H9 (cell line): ENCODE data around the gene GPR15LG. TPM values are rescaled to one million over a fixed set of nuclear protein-coding genes. Genes with fewer than 3 reads are reported as not detected.

Experiments
- DNase-seq: peaks from one replicate; pipeline ENCODE4 v3.0.0-alpha.2; 2017
- H2AFZ ChIP-seq: one replicate; pipeline ENCODE4 v1.6.1; 2013; ENCODE audit warnings: mild to moderate bottlenecking, low read length, control low read depth, moderate library complexity
- H2AK5ac ChIP-seq: 2 replicates; pipeline ENCODE4 v1.6.1; 2013; ENCODE audit warnings: low read length, control low read depth, mixed read lengths; ENCODE audit not compliant: insufficient read length
- H2BK120ac ChIP-seq: one replicate; pipeline ENCODE4 v1.6.1; 2013; ENCODE audit warnings: low read depth, mild to moderate bottlenecking, low read length, control low read depth, inconsistent platforms; ENCODE audit not compliant: poor library complexity, severe bottlenecking
- H2BK12ac ChIP-seq: 2 replicates; pipeline ENCODE4 v1.6.1; 2013; ENCODE audit warnings: low read length, control low read depth, mixed read lengths, low read depth; ENCODE audit not compliant: insufficient read length
- H2BK15ac ChIP-seq: 2 replicates; pipeline ENCODE4 v1.6.1; 2013; ENCODE audit warnings: low read depth, low read length, control low read depth
- H2BK20ac ChIP-seq: one replicate; pipeline ENCODE4 v1.6.1; 2013; ENCODE audit warnings: low read depth, mild to moderate bottlenecking, low read length, control low read depth, inconsistent platforms; ENCODE audit not compliant: poor library complexity, severe bottlenecking
- H2BK5ac ChIP-seq: 2 replicates; pipeline ENCODE4 v1.6.1; 2013; ENCODE audit warnings: low read length, control low read depth, mixed read lengths; ENCODE audit not compliant: insufficient read length
- H3K14ac ChIP-seq: 2 replicates; pipeline ENCODE4 v1.6.1; 2013; ENCODE audit warnings: low read length, control low read depth; ENCODE audit not compliant: insufficient read depth
- H3K18ac ChIP-seq: 2 replicates; pipeline ENCODE4 v1.6.1; 2013; ENCODE audit warnings: low read depth, mild to moderate bottlenecking, mixed read lengths, low read length, control low read depth; ENCODE audit not compliant: insufficient read length
- H3K23ac ChIP-seq: 2 replicates; pipeline ENCODE4 v1.6.1; 2013; ENCODE audit warnings: low read length, control low read depth, mixed read lengths, low read depth; ENCODE audit not compliant: insufficient read length
- H3K23me2 ChIP-seq: 2 replicates; pipeline ENCODE4 v1.6.1; 2013; ENCODE audit warnings: low read depth, mild to moderate bottlenecking, mixed read lengths, low read length, control low read depth; ENCODE audit not compliant: insufficient read length, poor library complexity, severe bottlenecking
- H3K27ac ChIP-seq: 2 replicates; pipeline ENCODE4 v1.5.1; 2013; ENCODE audit warnings: low read length, control low read depth, mixed read lengths, low read depth; ENCODE audit not compliant: insufficient read length
- H3K27me3 ChIP-seq: 2 replicates; pipeline ENCODE4 v1.6.1; 2013; ENCODE audit warnings: low read length, control low read depth, inconsistent platforms; ENCODE audit not compliant: insufficient read depth
- H3K4ac ChIP-seq: 2 replicates; pipeline ENCODE4 v1.6.1; 2013; ENCODE audit warnings: low read depth, mild to moderate bottlenecking, control low read depth, inconsistent platforms, low read length, moderate library complexity
- H3K4me1 ChIP-seq: 2 replicates; pipeline ENCODE4 v1.6.1; 2013; ENCODE audit warnings: low read length, control low read depth, inconsistent platforms; ENCODE audit not compliant: insufficient read depth
- H3K4me2 ChIP-seq: 2 replicates; pipeline ENCODE4 v1.6.1; 2013; ENCODE audit warnings: low read length, control low read depth, mixed read lengths; ENCODE audit not compliant: insufficient read length, insufficient read depth
- H3K56ac ChIP-seq: 2 replicates; pipeline ENCODE4 v1.6.1; 2013; ENCODE audit warnings: low read depth, mild to moderate bottlenecking, mixed read lengths, low read length, control low read depth; ENCODE audit not compliant: insufficient read length
- H3K79me1 ChIP-seq: 2 replicates; pipeline ENCODE4 v1.6.1; 2013; ENCODE audit warnings: low read depth, mild to moderate bottlenecking, moderate library complexity, low read length, control low read depth, inconsistent platforms; ENCODE audit not compliant: insufficient read depth, poor library complexity, severe bottlenecking
- H3K79me2 ChIP-seq: 2 replicates; pipeline ENCODE4 v1.6.1; 2013; ENCODE audit warnings: low read length, control low read depth, inconsistent platforms; ENCODE audit not compliant: insufficient read depth
- H3K9ac ChIP-seq: 2 replicates; pipeline ENCODE4 v1.6.1; 2013; ENCODE audit warnings: low read length, control low read depth, mixed read lengths; ENCODE audit not compliant: insufficient read length; ENCODE audit errors: extremely low read depth
- H3K9me3 ChIP-seq: one replicate; pipeline ENCODE4 v1.6.1; 2013; ENCODE audit warnings: low read depth, low read length, inconsistent platforms; ENCODE audit not compliant: control insufficient read depth
- H3T11ph ChIP-seq: one replicate; pipeline ENCODE4 v1.6.1; 2013; ENCODE audit warnings: mild to moderate bottlenecking, low read length, control low read depth, inconsistent platforms
- H4K20me1 ChIP-seq: one replicate; pipeline ENCODE4 v1.6.1; 2013; ENCODE audit not compliant: control insufficient read depth, insufficient read length, insufficient read depth
- H4K5ac ChIP-seq: 2 replicates; pipeline ENCODE4 v1.6.1; 2013; ENCODE audit warnings: low read depth, mild to moderate bottlenecking, mixed read lengths, low read length, control low read depth; ENCODE audit not compliant: insufficient read length
- H4K8ac ChIP-seq: replicated peaks from 2 replicates; pipeline ENCODE4 v1.6.1; 2013; ENCODE audit warnings: low read length, control low read depth, mixed read lengths, low read depth; ENCODE audit not compliant: insufficient read length
- H4K91ac ChIP-seq: 2 replicates; pipeline ENCODE4 v1.6.1; 2013; ENCODE audit warnings: low read depth, mild to moderate bottlenecking, moderate library complexity, mixed read lengths, low read length, control low read depth; ENCODE audit not compliant: insufficient read length
- H3K27ac Mint-ChIP-seq, 3 experiments: 2 replicates in 2 of 3; 3 replicates in 1 of 3; pipeline ENCODE4 v1.8.0; 2020 to 2021; ENCODE audit warnings: mixed read lengths in 3 of 3, mild to moderate bottlenecking in 1 of 3, moderate library complexity in 1 of 3
- H3K27me3 Mint-ChIP-seq: 2 replicates; pipeline ENCODE4 v1.8.0; 2021; ENCODE audit warnings: low read depth, mild to moderate bottlenecking, moderate library complexity, mixed read lengths
- H3K36me3 Mint-ChIP-seq, 3 experiments: 2 replicates in 2 of 3; 3 replicates in 1 of 3; pipeline ENCODE4 v1.8.0; 2020 to 2021; ENCODE audit warnings: low read depth in 3 of 3, mixed read lengths in 3 of 3; ENCODE audit not compliant: insufficient read depth in 1 of 3
- H3K4me1 Mint-ChIP-seq, 2 experiments: 2 replicates each; pipeline ENCODE4 v1.8.0; 2020; ENCODE audit warnings: mixed read lengths in 2 of 2
- H3K4me3 Mint-ChIP-seq, 2 experiments: 2 replicates in 1 of 2; 3 replicates in 1 of 2; pipeline ENCODE4 v1.8.0; 2020 to 2021; ENCODE audit warnings: mild to moderate bottlenecking in 2 of 2, mixed read lengths in 2 of 2, moderate library complexity in 1 of 2
- H3K9me3 Mint-ChIP-seq, 2 experiments: 2 replicates in 1 of 2; 3 replicates in 1 of 2; pipeline ENCODE4 v1.8.0; 2020; ENCODE audit warnings: mild to moderate bottlenecking in 2 of 2, mixed read lengths in 2 of 2, moderate library complexity in 1 of 2
- WGBS: extraction: QIAGEN DNeasy Blood & Tissue Kit; methylation state at CpG from one replicate; pipeline ENCODE4 v1.1.7; 2013; ENCODE audit warnings: missing lambda C conversion rate, low lambda C conversion rate, mixed read lengths; ENCODE audit not compliant: insufficient read length; ENCODE audit errors: extremely low coverage; 5-methylcytosine and 5-hydroxymethylcytosine counted together
- total RNA-seq: library from RNA; stranded (reverse); gene quantifications from 2 replicates; pipeline ENCODE4 v1.2.1, GENCODE V29; 2021
- TF ChIP-seq, protein P1 (sequence below): fragments of 200-600 bp; sonication (generic); conservative IDR thresholded peaks from 3 replicates; pipeline ENCODE4 v1.8.0; 2021; ENCODE audit warnings: antibody characterized with exemption, mild to moderate bottlenecking

GPR15LG gene
- total RNA-seq, 1 experiment from 2014 or later, result not detected

DNA sequence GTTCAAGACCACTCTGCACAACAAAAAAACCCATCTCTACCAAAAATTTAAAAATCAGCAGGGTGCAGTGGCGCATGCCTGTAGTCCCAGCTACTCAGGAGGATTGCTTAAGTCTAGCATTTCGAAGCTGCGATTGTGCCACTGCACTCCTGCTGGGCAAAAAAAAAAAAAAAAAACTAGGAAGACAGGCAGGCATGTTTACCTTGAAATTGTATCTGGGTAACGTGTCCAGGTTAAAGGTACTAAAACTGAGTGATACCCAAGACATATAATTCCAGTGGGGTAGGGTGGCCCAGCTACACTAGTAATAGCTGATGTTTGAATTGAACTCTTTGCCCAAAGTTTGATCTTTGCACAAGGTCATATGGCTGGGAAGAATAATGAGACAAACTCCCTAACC, 18.1 kb upstream of the GPR15LG start:
- Mint-ChIP-seq H3K36me3 (peaks cover 17 to 40% (median 39%) of the 10 kb centered on the region in 3 experiments; a peak in 6 of 7 replicates), H3K4me3 (no peak overlapping the region), H3K9me3 (no peaks in the 10 kb centered on the region), H3K4me1 (peaks cover 27 to 30% of the 10 kb centered on the region in 2 experiments), H3K27ac (no peak overlapping the region; a peak in 1 of 7 replicates), H3K27me3 (no peaks in the 10 kb centered on the region)
- Histone ChIP-seq H3K9me3 (no peaks in the 10 kb centered on the region), H2BK12ac (no peak overlapping the region), H3K14ac (no peak overlapping the region), H3K79me2 (no peaks in the 10 kb centered on the region), H2BK15ac (no peak overlapping the region), H3T11ph (no peak overlapping the region), H3K4me2 (no peak overlapping the region), H2BK120ac (no peak overlapping the region), H2BK20ac (no peak overlapping the region), H3K23me2 (no peaks in the 10 kb centered on the region), H3K4ac (no peak overlapping the region), H3K23ac (no peak overlapping the region), H2BK5ac (no peak overlapping the region), H3K18ac (no peak overlapping the region), H3K27me3 (no peaks in the 10 kb centered on the region), H4K20me1 (no peaks in the 10 kb centered on the region), H2AK5ac (no peak overlapping the region), H4K5ac (no peak overlapping the region), H2AFZ (no peak overlapping the region), H3K4me1 (peaks cover 4% of the 10 kb centered on the region; the same call in 1 of the 2 replicates), H4K91ac (no peak overlapping the region), H3K27ac (no peak overlapping the region), H3K79me1 (no peaks in the 10 kb centered on the region), H4K8ac (no peak overlapping the region), H3K9ac (no peak overlapping the region), H3K56ac (no peak overlapping the region)
- no peak for DNase-seq
- TF ChIP-seq, protein P1, sequence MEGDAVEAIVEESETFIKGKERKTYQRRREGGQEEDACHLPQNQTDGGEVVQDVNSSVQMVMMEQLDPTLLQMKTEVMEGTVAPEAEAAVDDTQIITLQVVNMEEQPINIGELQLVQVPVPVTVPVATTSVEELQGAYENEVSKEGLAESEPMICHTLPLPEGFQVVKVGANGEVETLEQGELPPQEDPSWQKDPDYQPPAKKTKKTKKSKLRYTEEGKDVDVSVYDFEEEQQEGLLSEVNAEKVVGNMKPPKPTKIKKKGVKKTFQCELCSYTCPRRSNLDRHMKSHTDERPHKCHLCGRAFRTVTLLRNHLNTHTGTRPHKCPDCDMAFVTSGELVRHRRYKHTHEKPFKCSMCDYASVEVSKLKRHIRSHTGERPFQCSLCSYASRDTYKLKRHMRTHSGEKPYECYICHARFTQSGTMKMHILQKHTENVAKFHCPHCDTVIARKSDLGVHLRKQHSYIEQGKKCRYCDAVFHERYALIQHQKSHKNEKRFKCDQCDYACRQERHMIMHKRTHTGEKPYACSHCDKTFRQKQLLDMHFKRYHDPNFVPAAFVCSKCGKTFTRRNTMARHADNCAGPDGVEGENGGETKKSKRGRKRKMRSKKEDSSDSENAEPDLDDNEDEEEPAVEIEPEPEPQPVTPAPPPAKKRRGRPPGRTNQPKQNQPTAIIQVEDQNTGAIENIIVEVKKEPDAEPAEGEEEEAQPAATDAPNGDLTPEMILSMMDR, result no peak
- WGBS, result no CpG with 5 or more reads among the region's 4 CpGs
